Astrocyte (in vitro differentiated cells and primary cell): ENCODE data around the gene NLRP14.

ENCODE experiments used
- EZH2 ChIP-seq: IDR thresholded peaks from 2 replicates; pipeline ENCODE4 v1.6.1; 2012; ENCODE audit warnings: mild to moderate bottlenecking, low read length, inconsistent platforms; ENCODE audit not compliant: insufficient read depth
- TF ChIP-seq, protein P1 (sequence below): IDR thresholded peaks from 2 replicates; pipeline ENCODE4 v1.5.1; 2011; ENCODE audit warnings: low read depth, mild to moderate bottlenecking, inconsistent platforms, low read length, moderate library complexity; ENCODE audit not compliant: insufficient read depth

DNA sequence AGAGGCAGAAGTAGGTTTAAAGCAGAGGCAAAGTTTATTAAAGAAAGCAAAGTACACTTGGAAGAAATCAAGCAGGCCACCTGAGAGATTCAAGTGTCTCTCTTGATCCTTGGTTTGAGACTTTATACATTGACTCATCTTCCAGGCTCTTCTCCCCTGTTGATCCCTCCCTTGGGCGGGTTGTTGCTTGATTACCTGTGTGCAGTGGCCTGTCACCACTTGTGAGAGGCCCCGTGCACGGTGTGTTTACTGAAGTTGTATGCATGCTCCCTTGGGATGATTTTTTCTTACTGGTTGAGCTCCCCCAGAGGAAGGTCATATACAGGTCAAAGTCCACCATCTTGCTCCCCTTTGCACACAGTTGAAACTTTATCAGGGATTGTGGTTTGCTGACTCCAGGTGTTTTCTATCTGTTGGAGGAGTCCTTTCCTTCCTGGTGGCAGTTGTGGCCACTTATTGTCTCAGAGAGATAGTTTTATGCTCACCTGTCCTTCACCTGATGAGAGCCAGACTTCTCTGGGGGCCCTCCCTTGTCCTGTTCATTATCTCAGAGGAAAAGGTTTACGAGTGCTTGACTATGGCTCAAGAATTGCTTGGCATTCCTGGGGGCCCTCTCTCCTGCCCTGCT is 52.2 kb downstream of the NLRP14 start:
- TF ChIP-seq, protein P1, sequence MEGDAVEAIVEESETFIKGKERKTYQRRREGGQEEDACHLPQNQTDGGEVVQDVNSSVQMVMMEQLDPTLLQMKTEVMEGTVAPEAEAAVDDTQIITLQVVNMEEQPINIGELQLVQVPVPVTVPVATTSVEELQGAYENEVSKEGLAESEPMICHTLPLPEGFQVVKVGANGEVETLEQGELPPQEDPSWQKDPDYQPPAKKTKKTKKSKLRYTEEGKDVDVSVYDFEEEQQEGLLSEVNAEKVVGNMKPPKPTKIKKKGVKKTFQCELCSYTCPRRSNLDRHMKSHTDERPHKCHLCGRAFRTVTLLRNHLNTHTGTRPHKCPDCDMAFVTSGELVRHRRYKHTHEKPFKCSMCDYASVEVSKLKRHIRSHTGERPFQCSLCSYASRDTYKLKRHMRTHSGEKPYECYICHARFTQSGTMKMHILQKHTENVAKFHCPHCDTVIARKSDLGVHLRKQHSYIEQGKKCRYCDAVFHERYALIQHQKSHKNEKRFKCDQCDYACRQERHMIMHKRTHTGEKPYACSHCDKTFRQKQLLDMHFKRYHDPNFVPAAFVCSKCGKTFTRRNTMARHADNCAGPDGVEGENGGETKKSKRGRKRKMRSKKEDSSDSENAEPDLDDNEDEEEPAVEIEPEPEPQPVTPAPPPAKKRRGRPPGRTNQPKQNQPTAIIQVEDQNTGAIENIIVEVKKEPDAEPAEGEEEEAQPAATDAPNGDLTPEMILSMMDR, result no peak
- TF ChIP-seq EZH2, result no peak
